Uterus (tissue), 4 donors: ENCODE results near the gene CDKN2C. TPM values are rescaled to one million over a fixed set of nuclear protein-coding genes. Genes with fewer than 3 reads are reported as not detected.
"Not testable (repeated sequence)": the region's sequence is repeated elsewhere in the genome, so short reads cannot be mapped to it uniquely, and the experiment has no call there.

ENCODE experiments used
- DNase-seq, 2 donors: peaks; one replicate each; pipeline ENCODE4 v3.0.0-alpha.2; 2019 to 2020
- H3K27ac ChIP-seq, 2 donors: fragments of 200-600 bp; sonication (generic); 1 replicate in 1 of 2; 2 replicates in 1 of 2; pipeline ENCODE4 v1.5.1; 2016 to 2018
- H3K27me3 ChIP-seq, 2 donors: fragments of 200-600 bp; sonication (generic); one replicate each; pipeline ENCODE4 v1.5.1; 2018 to 2019; ENCODE audit warnings: control low read depth in 1 of 2
- H3K36me3 ChIP-seq, 2 donors: fragments of 200-600 bp; sonication (generic); one replicate each; pipeline ENCODE4 v1.5.1; 2019; ENCODE audit warnings: control low read depth in 1 of 2
- H3K4me1 ChIP-seq, 2 donors: fragments of 200-600 bp; sonication (generic); one replicate each; pipeline ENCODE4 v1.5.1; 2018 to 2019; ENCODE audit warnings: control low read depth in 1 of 2
- H3K4me3 ChIP-seq, 2 donors: fragments of 200-600 bp; sonication (generic); 1 replicate in 1 of 2; 2 replicates in 1 of 2; pipeline ENCODE4 v1.5.1; 2018 to 2019; ENCODE audit warnings: mild to moderate bottlenecking in 1 of 2
- H3K9me3 ChIP-seq, 2 donors: fragments of 200-600 bp; sonication (generic); one replicate each; pipeline ENCODE4 v1.5.1; 2019; ENCODE audit warnings: control low read depth in 1 of 2
- POLR2A ChIP-seq, 2 donors: fragments of 450-650 bp; IDR thresholded peaks; one replicate each; pipeline ENCODE4 v1.6.1; 2016; ENCODE audit warnings: antibody characterized with exemption in 2 of 2, mild to moderate bottlenecking in 1 of 2, moderate library complexity in 1 of 2
- intact Hi-C: fragments of 100-400 bp; cut with DNase I; formaldehyde crosslinking; loops from one replicate; pipeline ENCODE4 v1.15.1; 2023; ENCODE audit warnings: low total_unique reads
- total RNA-seq, 4 donors: library from RNA; depleted of rRNA in 3 of 4; stranded (reverse); fragments of >200 nt in 3 of 4; gene quantifications; one replicate each; pipeline versions ENCODE4 v1.1.0 to v1.2.4, GENCODE V29; 2014 to 2023
- TF ChIP-seq, protein P1 (sequence below), 4 experiments: fragments of 200-600 bp in 2 of 4; fragments of 450-650 bp in 2 of 4; sonication (generic) in 2 of 4; IDR thresholded peaks; one replicate each; pipeline ENCODE4 v1.5.1; 2016 to 2019; ENCODE audit warnings: antibody characterized with exemption in 4 of 4, mild to moderate bottlenecking in 2 of 4, moderate library complexity in 1 of 4
- donor health status: DM: yes; HTN: yes; CAD: no.

CDKN2C gene
- total RNA-seq, 4 donors from 2014 or later: 13.4 to 103 (median 22.2) TPM

DNA sequence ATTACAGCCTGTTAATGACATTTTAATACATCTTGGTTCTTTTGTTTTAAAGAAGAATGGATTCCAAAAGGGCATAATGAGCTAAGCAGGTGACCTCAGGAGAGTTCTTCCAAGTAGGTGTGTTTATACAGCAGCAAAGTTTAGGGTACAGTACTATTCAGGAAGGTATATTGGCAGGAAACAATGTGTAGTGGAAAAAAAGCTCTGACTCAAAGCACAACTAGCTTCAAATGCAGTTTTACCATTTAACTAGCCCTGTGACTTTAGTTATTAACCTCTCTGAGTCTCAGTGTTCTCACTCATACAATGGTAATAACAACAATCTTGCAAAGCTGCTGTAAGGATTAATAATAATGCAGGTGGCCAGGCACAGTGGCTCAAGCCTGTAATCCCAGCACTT lies 39.9 kb upstream of the CDKN2C start:
- Histone ChIP-seq H3K27me3 (no peaks in the 10 kb centered on the region), H3K27ac (no peak overlapping the region), H3K36me3 (no peaks in the 10 kb centered on the region), H3K4me3 (no peak overlapping the region), H3K4me1 (no peaks in the 10 kb centered on the region), H3K9me3 (no peaks in the 10 kb centered on the region)
- no peak for TF ChIP-seq POLR2A (IDR thresholded peaks at IDR 0.05)
- TF ChIP-seq, protein P1, sequence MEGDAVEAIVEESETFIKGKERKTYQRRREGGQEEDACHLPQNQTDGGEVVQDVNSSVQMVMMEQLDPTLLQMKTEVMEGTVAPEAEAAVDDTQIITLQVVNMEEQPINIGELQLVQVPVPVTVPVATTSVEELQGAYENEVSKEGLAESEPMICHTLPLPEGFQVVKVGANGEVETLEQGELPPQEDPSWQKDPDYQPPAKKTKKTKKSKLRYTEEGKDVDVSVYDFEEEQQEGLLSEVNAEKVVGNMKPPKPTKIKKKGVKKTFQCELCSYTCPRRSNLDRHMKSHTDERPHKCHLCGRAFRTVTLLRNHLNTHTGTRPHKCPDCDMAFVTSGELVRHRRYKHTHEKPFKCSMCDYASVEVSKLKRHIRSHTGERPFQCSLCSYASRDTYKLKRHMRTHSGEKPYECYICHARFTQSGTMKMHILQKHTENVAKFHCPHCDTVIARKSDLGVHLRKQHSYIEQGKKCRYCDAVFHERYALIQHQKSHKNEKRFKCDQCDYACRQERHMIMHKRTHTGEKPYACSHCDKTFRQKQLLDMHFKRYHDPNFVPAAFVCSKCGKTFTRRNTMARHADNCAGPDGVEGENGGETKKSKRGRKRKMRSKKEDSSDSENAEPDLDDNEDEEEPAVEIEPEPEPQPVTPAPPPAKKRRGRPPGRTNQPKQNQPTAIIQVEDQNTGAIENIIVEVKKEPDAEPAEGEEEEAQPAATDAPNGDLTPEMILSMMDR (IDR thresholded peaks at IDR 0.05): no peak
- intact Hi-C loops: no loop called here
- DNase-seq: no peak

DNA sequence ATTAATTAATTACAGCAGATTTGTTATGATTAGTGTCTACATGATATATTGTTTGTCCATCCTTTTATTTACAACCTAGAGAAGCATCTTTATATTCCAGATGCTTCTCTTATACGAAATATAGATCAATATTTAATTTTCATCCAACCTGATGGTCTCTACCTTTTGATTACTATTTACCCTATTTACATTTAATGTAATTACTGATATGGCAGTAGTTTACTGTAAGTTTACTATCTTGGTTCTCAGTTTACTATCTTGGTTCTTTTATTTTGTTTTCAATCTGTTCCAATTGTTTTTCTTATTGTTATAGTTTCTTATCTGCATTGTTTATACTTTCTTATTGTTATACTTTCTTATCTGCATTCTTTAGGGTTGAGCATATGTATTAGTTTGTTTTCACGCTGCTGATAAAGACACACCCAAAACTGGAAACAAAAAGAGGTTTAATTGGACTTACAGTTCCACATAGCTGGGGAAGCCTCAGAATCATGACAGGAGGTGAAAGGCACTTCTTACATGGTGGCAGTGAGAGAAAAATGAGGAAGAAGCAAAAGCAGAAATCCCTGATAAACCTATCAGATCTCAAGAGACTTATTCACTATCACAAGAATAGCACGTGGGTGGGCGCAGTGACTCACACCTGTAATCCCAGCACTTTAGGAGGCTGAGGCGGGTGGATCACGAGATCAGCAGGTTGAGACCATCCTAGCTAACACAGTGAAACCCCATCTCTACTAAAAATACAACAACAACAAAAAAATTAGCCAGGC lies 38.9 kb upstream of the CDKN2C start:
- H3K4me1 ChIP-seq: no peaks in the 10 kb centered on the region
- H3K27ac ChIP-seq: no peak overlapping the region
- no peaks in the 10 kb centered on the region for H3K27me3 ChIP-seq
- H3K36me3 ChIP-seq: no peaks in the 10 kb centered on the region
- no peaks in the 10 kb centered on the region for H3K9me3 ChIP-seq
- no peak for DNase-seq
- no peak overlapping the region for H3K4me3 ChIP-seq
- intact Hi-C loops: no loop called here
- TF ChIP-seq, protein P1 (IDR thresholded peaks at IDR 0.05): no peak
- TF ChIP-seq POLR2A (IDR thresholded peaks at IDR 0.05): no peak

DNA sequence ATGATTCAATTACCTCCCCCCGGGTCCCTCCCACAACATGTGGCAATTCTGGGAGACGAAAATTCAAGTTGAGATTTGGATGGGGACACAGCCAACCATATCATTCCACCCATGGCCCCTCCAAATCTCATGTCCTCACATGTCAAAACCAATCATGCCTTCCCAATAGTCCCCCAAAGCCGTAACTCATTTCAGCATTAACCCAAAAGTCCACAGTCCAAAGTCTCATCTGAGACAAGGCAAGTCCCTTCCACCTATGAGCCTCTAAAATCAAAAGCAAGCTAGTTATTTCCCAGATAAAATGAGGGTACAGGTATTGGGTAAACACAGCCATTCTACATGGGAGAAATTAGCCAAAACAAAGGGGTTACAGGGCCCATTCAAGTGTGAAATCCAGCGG lies 38.0 kb upstream of the CDKN2C start:
- H3K27me3 ChIP-seq, intact Hi-C loops, H3K36me3 ChIP-seq, DNase-seq, H3K4me1 ChIP-seq, H3K27ac ChIP-seq, H3K4me3 ChIP-seq, H3K9me3 ChIP-seq: not testable (repeated sequence)

DNA sequence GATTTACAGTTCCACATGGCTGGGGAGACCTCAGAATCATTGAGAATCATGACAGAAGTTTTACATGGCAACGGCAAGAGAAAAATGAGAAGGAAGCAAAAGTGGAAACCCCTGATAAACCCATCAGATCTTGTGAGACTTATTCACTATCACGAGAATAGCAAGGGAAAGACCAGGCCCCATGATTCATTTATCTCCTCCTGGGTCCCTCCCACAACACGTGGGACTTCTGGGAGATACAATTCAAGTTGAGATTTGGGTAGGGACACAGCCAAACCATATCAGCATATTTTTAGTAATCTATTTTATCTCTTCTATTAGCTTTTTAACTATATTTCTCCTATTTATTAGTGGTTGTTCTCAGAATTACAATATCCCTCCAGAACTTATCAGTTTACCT lies 36.3 kb upstream of the CDKN2C start:
- H3K4me1 ChIP-seq, H3K27ac ChIP-seq, H3K36me3 ChIP-seq, H3K27me3 ChIP-seq, intact Hi-C loops, H3K9me3 ChIP-seq, DNase-seq, H3K4me3 ChIP-seq: not testable (repeated sequence)

DNA sequence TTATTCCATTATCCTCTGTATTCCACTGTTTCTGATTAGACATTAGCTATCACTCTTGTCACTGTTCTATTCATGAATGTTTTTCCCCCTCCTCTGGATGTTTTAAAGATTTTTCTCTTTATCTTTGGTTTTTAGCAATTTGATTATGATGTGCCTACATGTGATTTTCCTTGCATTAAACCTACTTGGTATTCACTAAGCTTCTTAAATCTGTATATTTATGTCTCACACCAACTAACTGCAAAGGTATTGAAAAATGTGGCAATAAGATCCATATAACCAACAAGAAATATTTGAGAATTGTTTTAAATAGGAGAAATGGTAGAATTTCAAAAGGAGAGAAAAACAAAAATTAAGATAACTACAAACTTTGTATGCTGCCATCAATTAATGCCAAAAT lies 35.2 kb upstream of the CDKN2C start:
- Histone ChIP-seq H3K4me3 (no peak overlapping the region), H3K36me3 (no peaks in the 10 kb centered on the region), H3K4me1 (no peaks in the 10 kb centered on the region), H3K9me3 (no peaks in the 10 kb centered on the region), H3K27me3 (no peaks in the 10 kb centered on the region), H3K27ac (no peak overlapping the region)
- TF ChIP-seq, protein P1 (IDR thresholded peaks at IDR 0.05): no peak
- TF ChIP-seq POLR2A (IDR thresholded peaks at IDR 0.05): no peak
- intact Hi-C loops: no loop called here
- no peak for DNase-seq

DNA sequence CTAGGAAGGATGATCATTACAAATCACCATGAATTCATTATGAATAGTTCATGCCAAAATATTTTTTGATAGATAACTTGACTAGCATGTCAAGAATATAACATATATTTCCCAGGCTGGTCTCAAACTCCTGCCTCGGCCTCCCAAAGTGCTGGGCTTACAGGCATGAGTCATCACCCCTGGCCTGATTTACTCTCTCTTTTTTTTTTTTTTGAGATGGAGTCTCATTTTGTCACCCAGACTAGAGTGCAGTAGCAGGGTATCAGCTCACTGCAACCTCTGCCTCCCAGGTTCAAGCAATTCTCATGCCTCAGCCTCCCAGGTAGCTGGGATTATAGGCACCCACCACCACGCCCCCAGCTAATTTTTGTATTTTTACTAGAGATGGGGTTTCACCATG lies 34.8 kb upstream of the CDKN2C start:
- H3K27ac ChIP-seq, H3K9me3 ChIP-seq, H3K36me3 ChIP-seq, H3K4me1 ChIP-seq, H3K27me3 ChIP-seq, intact Hi-C loops, DNase-seq, H3K4me3 ChIP-seq: not testable (repeated sequence)

DNA sequence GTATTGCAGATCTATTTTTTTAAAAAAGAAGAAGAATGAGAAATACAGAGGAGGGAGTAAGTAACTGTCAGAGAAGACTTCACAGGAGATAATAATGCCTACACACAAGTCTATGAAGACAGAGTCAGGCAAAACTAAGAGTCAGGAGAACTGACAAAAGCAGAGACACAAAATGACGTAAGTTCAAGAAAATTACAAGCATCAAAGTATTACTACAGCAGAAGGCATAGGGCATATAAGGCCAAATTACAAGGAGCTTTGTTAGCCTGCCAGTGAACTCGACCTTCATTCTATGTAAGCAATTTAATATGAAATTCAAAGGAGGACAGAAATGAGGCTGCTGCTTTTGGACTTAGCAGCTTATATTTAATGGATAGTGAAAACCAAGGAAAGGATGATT lies 33.7 kb upstream of the CDKN2C start:
- Histone ChIP-seq H3K27ac (no peak overlapping the region), H3K27me3 (no peaks in the 10 kb centered on the region), H3K4me1 (no peaks in the 10 kb centered on the region), H3K4me3 (no peak overlapping the region), H3K36me3 (no peaks in the 10 kb centered on the region), H3K9me3 (no peaks in the 10 kb centered on the region)
- intact Hi-C loops: no loop called here
- no peak for DNase-seq
- TF ChIP-seq POLR2A (IDR thresholded peaks at IDR 0.05): no peak
- TF ChIP-seq, protein P1 (IDR thresholded peaks at IDR 0.05): no peak
